GM21526 (cell line): ENCODE data around the gene CKS1B.

ENCODE experiments used
- ATAC-seq: cut with Tn5 transposase; IDR thresholded peaks from one replicate; pipeline ENCODE4 v1.9.1; 2021; ENCODE audit warnings: moderate library complexity; ENCODE audit not compliant: unreplicated experiment, low FRiP score

Gene CKS1B

GRCh38 chr1:154974102-154974807, at the start of gene CKS1B:
Gene CKS1B (plus strand): TSS chr1:154974681. CDS start chr1:154974746, 65 bp downstream.
- ATAC-seq = peak; percentile 74

GRCh38 chr1:154925335-154926170, 48.9 kb upstream of the CKS1B start:
- ATAC-seq = no peak

GRCh38 chr1:154926201-154926600, 48.3 kb upstream of the CKS1B start:
- no peak for ATAC-seq

GRCh38 chr1:154931940-154932487, 42.5 kb upstream of the CKS1B start:
- no peak for ATAC-seq

GRCh38 chr1:154934358-154934948, 40.0 kb upstream of the CKS1B start:
- ATAC-seq = no peak

GRCh38 chr1:154935749-154936554, 38.5 kb upstream of the CKS1B start:
- peak; percentile 0 for ATAC-seq

GRCh38 chr1:154936555-154937084, 37.9 kb upstream of the CKS1B start, which contains the start of gene PMVK:
Gene PMVK (minus strand): TSS chr1:154936719. CDS start chr1:154936685, 34 bp downstream.
- peak; percentile 60 for ATAC-seq

- ATAC-seq = peak; percentile 52
Measured at GRCh38 chr1:154937085-154937987, 37.1 kb upstream of the CKS1B start.

GRCh38 chr1:154937988-154938386, 36.5 kb upstream of the CKS1B start:
- ATAC-seq = no peak

- no peak for ATAC-seq
Measured at GRCh38 chr1:154938604-154939399, 35.7 kb upstream of the CKS1B start.

GRCh38 chr1:154940213-154940560, 34.3 kb upstream of the CKS1B start:
- no peak for ATAC-seq

- no peak for ATAC-seq
Measured at GRCh38 chr1:154940651-154941194, 33.8 kb upstream of the CKS1B start.

- no peak for ATAC-seq
Measured at GRCh38 chr1:154941333-154942013, 33.0 kb upstream of the CKS1B start.

- ATAC-seq = no peak
Measured at GRCh38 chr1:154943649-154944400, 30.7 kb upstream of the CKS1B start.

- ATAC-seq = no peak
Measured at GRCh38 chr1:154944401-154945159, 29.9 kb upstream of the CKS1B start.
